Gastrocnemius medialis (tissue), 4 donors: ENCODE data around the gene SLC9A1.

Experiments used
- POLR2A ChIP-seq, 2 donors: fragments of 450-650 bp; IDR thresholded peaks; one replicate each; pipeline ENCODE4 v1.6.1; 2017; ENCODE audit warnings: antibody characterized with exemption in 2 of 2, mild to moderate bottlenecking in 2 of 2, moderate library complexity in 2 of 2
- TF ChIP-seq, protein P1 (sequence below), 5 experiments: fragments of 450-650 bp in 3 of 5; fragments of 200-600 bp in 2 of 5; sonication (generic) in 2 of 5; IDR thresholded peaks in 4 of 5; conservative IDR thresholded peaks in 1 of 5; 1 replicate in 4 of 5; 2 replicates in 1 of 5; pipeline ENCODE4 v1.5.1; 2016 to 2019; ENCODE audit warnings: antibody characterized with exemption in 5 of 5, mild to moderate bottlenecking in 3 of 5, moderate library complexity in 3 of 5

DNA sequence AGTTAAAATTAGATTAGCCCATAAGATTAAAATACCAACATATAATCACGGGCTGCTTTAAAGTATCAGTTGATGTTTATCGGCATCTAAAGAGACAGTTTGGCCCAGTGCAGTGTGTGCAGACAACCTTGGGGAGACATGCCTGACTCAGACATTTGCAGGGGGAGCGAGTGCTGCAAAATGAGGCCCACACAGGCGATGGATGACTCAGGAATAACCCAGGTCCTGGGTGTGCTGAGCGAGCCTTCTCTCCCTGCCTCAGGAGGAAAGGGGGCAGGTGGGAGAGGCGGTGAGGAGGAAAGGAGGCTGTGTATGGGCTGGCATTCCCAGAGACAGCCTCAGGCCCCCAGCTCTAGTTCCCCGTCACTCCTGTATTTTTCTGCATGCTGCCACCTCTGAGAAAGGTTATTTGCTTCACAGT is 9.0 kb downstream of the SLC9A1 start:
- TF ChIP-seq, protein P1, sequence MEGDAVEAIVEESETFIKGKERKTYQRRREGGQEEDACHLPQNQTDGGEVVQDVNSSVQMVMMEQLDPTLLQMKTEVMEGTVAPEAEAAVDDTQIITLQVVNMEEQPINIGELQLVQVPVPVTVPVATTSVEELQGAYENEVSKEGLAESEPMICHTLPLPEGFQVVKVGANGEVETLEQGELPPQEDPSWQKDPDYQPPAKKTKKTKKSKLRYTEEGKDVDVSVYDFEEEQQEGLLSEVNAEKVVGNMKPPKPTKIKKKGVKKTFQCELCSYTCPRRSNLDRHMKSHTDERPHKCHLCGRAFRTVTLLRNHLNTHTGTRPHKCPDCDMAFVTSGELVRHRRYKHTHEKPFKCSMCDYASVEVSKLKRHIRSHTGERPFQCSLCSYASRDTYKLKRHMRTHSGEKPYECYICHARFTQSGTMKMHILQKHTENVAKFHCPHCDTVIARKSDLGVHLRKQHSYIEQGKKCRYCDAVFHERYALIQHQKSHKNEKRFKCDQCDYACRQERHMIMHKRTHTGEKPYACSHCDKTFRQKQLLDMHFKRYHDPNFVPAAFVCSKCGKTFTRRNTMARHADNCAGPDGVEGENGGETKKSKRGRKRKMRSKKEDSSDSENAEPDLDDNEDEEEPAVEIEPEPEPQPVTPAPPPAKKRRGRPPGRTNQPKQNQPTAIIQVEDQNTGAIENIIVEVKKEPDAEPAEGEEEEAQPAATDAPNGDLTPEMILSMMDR (IDR thresholded peaks at IDR 0.05 in 4 of 5, conservative IDR thresholded peaks at IDR 0.05 in 1 of 5): no peak
- TF ChIP-seq POLR2A (IDR thresholded peaks at IDR 0.05): no peak
